PC-9 (cell line): ENCODE data around the gene BOLA2B. TPM values are rescaled to one million over a fixed set of nuclear protein-coding genes. Genes with fewer than 3 reads are reported as not detected.

Source experiments
- BruUV-seq: library from RNA; stranded (reverse); fragments of 400-500 nt; replicated peaks from 2 replicates; lab custom pipeline; 2021; lab: Mats Ljungman, UMichigan
- CTCF ChIA-PET: fragments of 300-600 bp; sonication (Branson Sonifier 250); formaldehyde crosslinking; loops from one replicate; lab custom pipeline; 2022; ENCODE audit warnings: antibody characterized with exemption; lab: Charles Lee
- POLR2A ChIA-PET: fragments of 300-600 bp; sonication (Branson Sonifier 250); formaldehyde crosslinking; loops from one replicate; lab custom pipeline; 2022; ENCODE audit warnings: antibody characterized with exemption; ENCODE audit not compliant: unreplicated experiment; lab: Charles Lee
- DNase-seq, 2 experiments: peaks; one replicate each; pipeline versions ENCODE4 v3.0.0 to v3.0.0-alpha.2; 2015 to 2022; ENCODE audit warnings: mixed read lengths in 1 of 2
- H2AFZ ChIP-seq: fragments of 200-600 bp; sonication (generic); 2 replicates; pipeline ENCODE4 v1.8.1; 2017; ENCODE audit warnings: antibody characterized with exemption
- H3F3A ChIP-seq: fragments of 200-600 bp; sonication (generic); 2 replicates; pipeline ENCODE4 v1.8.1; 2017; ENCODE audit warnings: antibody characterized with exemption, mild to moderate bottlenecking, low read depth; ENCODE audit not compliant: insufficient read depth
- H3K27ac ChIP-seq: fragments of 200-600 bp; sonication (generic); 2 replicates; pipeline ENCODE4 v1.6.1; 2016; ENCODE audit warnings: mixed run types
- H3K27me3 ChIP-seq: fragments of 200-600 bp; sonication (generic); 2 replicates; pipeline ENCODE4 v1.6.1; 2016; ENCODE audit warnings: low read depth, mixed run types; ENCODE audit not compliant: insufficient read depth
- H3K36me3 ChIP-seq: fragments of 200-600 bp; sonication (generic); 2 replicates; pipeline ENCODE4 v1.6.1; 2016; ENCODE audit warnings: low read depth, mixed run types
- H3K4me1 ChIP-seq: fragments of 200-600 bp; sonication (generic); replicated peaks from 2 replicates; pipeline ENCODE4 v1.6.1; 2016; ENCODE audit warnings: mixed run types; ENCODE audit not compliant: insufficient read depth
- H3K4me2 ChIP-seq: fragments of 200-600 bp; sonication (generic); 2 replicates; pipeline ENCODE4 v1.6.1; 2017; ENCODE audit warnings: mixed run types
- H3K4me3 ChIP-seq: fragments of 200-600 bp; sonication (generic); 2 replicates; pipeline ENCODE4 v1.6.1; 2016; ENCODE audit warnings: mixed run types
- H3K79me2 ChIP-seq: fragments of 200-600 bp; sonication (generic); 2 replicates; pipeline ENCODE4 v1.6.1; 2017; ENCODE audit warnings: low read depth, mixed run types
- H3K9me2 ChIP-seq: fragments of 200-600 bp; sonication (generic); 2 replicates; pipeline ENCODE4 v1.8.1; 2017; ENCODE audit warnings: mild to moderate bottlenecking; ENCODE audit not compliant: insufficient read depth
- H3K9me3 ChIP-seq: fragments of 200-600 bp; sonication (generic); 2 replicates; pipeline ENCODE4 v1.8.1; 2016; ENCODE audit warnings: low read depth; ENCODE audit not compliant: insufficient read depth
- H4K20me1 ChIP-seq: fragments of 200-600 bp; sonication (generic); 2 replicates; pipeline ENCODE4 v1.8.1; 2017; ENCODE audit not compliant: insufficient read depth
- EZH2 ChIP-seq: fragments of 200-600 bp; sonication (generic); IDR thresholded peaks from 2 replicates; pipeline ENCODE4 v1.8.0; 2017; ENCODE audit warnings: antibody characterized with exemption, low read depth
- intact Hi-C: fragments of 100-400 bp; cut with micrococcal nuclease; formaldehyde crosslinking; loops from one replicate; pipeline ENCODE4 v1.10.0; 2022; ENCODE audit not compliant: unreplicated experiment
- total RNA-seq: library from RNA; stranded (reverse); gene quantifications from 2 replicates; pipeline ENCODE4 v1.2.3, GENCODE V29; 2021
- TF ChIP-seq, protein P1 (sequence below): fragments of 200-600 bp; sonication (generic); conservative IDR thresholded peaks from 2 replicates; pipeline ENCODE4 v1.6.1; 2017; ENCODE audit warnings: mixed run types, antibody characterized with exemption, mild to moderate bottlenecking, moderate library complexity

Gene BOLA2B
- total RNA-seq, 1 experiment from 2014 or later = 258 TPM

DNA sequence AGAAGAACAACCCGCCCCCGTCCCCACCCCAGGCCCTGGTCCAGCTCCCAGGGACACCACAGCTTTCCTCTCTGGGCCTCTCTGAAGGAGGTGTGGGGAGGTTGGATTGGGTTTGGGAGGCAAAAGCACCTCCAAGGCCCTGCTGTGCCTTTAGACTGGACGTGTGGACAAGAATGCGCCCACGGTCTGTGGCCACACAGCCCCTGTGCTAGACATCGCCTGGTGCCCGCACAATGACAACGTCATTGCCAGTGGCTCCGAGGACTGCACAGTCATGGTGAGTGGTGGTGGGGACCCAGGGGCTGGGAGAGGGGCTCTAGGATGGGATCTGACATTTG lies 7.1 kb downstream of the BOLA2B start:
- peaks cover 24% of the 10 kb centered on the region; the same call in 1 of the 2 replicates for H3F3A ChIP-seq
- POLR2A ChIA-PET = no interaction called here
- no TSS peak for BruUV-seq
- intact Hi-C loops = no loop called here
- H2AFZ ChIP-seq = no peak overlapping the region
- no peak overlapping the region for H3K4me3 ChIP-seq
- no peaks in the 10 kb centered on the region for H4K20me1 ChIP-seq
- no peaks in the 10 kb centered on the region for H3K27me3 ChIP-seq
- peaks cover 8% of the 10 kb centered on the region for H3K4me1 ChIP-seq
- no peaks in the 10 kb centered on the region for H3K9me3 ChIP-seq
- no peaks in the 10 kb centered on the region for H3K9me2 ChIP-seq
- H3K36me3 ChIP-seq = no peaks in the 10 kb centered on the region
- TF ChIP-seq, protein P1, sequence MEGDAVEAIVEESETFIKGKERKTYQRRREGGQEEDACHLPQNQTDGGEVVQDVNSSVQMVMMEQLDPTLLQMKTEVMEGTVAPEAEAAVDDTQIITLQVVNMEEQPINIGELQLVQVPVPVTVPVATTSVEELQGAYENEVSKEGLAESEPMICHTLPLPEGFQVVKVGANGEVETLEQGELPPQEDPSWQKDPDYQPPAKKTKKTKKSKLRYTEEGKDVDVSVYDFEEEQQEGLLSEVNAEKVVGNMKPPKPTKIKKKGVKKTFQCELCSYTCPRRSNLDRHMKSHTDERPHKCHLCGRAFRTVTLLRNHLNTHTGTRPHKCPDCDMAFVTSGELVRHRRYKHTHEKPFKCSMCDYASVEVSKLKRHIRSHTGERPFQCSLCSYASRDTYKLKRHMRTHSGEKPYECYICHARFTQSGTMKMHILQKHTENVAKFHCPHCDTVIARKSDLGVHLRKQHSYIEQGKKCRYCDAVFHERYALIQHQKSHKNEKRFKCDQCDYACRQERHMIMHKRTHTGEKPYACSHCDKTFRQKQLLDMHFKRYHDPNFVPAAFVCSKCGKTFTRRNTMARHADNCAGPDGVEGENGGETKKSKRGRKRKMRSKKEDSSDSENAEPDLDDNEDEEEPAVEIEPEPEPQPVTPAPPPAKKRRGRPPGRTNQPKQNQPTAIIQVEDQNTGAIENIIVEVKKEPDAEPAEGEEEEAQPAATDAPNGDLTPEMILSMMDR = no peak
- TF ChIP-seq EZH2 = no peak
- CTCF ChIA-PET = interaction anchor here (0.6 kb wide), 1 partner anchor 508 kb away, joined by 11 read pairs; no protein-coding TSS in a partner anchor
- no peak overlapping the region for H3K4me2 ChIP-seq
- no peaks in the 10 kb centered on the region for H3K79me2 ChIP-seq
- H3K27ac ChIP-seq = no peak overlapping the region
- DNase-seq = no peak

DNA sequence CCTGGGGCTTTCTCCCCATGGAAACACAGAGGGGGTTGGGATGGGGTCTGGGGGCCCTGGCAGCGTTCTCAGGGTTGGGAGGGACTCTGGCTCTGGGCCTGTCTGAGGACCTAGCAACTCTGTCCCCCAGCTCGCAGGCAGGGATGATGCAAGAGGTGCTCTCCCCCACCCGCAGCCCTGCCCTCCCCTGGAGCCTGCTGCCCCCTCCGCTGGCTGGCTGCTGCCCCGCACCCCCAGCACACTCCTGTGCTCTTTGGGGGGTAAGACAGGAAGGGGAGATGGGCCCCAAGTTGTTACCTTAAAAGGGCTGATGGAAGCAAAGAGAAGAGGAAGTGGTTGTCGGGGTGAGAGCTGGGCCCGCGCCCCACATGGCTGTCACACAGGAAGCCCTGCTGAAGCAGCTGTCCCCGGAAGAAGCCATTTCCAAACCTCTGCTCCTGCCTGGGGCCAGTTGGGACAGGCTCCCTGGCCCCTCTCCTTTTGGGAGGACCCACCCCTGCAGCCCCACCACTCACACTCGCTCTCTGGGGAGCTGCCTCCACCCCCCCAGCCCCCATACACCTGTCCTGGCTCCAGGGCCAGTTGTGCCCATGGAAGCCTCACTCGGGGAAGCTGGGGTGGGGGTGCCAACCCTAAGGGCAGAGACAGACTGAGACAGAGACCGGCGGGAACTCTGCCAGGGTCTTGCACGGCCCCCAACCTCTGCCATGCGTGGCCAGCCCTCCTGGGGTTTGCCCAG lies 7.6 kb downstream of the BOLA2B start:
- Histone ChIP-seq H3K36me3 (no peaks in the 10 kb centered on the region), H3K4me1 (peaks cover 8% of the 10 kb centered on the region), H4K20me1 (no peaks in the 10 kb centered on the region), H2AFZ (no peak overlapping the region), H3K27ac (no peak overlapping the region), H3K9me3 (no peaks in the 10 kb centered on the region), H3K9me2 (no peaks in the 10 kb centered on the region), H3F3A (peaks cover 24% of the 10 kb centered on the region; the same call in 1 of the 2 replicates), H3K79me2 (no peaks in the 10 kb centered on the region), H3K27me3 (no peaks in the 10 kb centered on the region), H3K4me3 (no peak overlapping the region), H3K4me2 (no peak overlapping the region)
- CTCF ChIA-PET = interaction anchor here (0.6 kb wide), 1 partner anchor 509 kb away, joined by 11 read pairs; no protein-coding TSS in a partner anchor
- intact Hi-C loops = no loop called here
- no TSS peak for BruUV-seq
- TF ChIP-seq, protein P1 = no peak
- TF ChIP-seq EZH2 = no peak
- POLR2A ChIA-PET = no interaction called here
- DNase-seq = no peak

DNA sequence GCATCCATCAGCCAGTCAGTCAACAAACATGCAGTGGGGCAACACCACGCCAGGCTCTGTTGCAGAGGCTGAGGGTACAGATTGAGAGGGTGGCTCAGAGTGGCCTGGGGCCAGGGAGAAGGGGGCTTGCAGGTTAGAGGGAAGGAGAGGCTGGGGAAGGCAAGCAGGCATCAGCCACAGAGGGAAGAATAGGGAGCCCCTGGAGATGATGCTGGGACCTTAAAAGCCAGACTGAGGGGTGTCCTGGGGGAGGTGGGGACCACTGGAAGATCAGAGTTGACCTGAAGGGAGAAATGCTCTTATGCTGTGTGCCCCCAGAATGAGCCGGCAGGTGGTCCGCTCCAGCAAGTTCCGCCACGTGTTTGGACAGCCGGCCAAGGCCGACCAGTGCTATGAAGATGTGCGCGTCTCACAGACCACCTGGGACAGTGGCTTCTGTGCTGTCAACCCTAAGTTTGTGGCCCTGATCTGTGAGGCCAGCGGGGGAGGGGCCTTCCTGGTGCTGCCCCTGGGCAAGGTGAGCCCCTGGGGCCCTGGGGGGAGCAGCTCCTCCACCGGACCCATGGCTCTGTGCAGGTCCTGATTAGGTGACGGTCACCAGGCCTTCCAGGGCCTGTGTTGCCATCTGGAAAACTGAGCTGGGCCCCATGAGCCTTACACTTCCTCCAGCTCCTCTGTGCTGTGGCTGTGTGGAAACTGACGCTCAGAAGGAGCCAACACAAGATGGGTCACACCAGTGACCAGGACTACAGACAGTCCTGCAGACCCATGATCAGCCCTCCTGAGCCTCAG lies 8.4 kb downstream of the BOLA2B start:
- Histone ChIP-seq H3K9me3 (no peaks in the 10 kb centered on the region), H3F3A (peaks cover 24% of the 10 kb centered on the region; the same call in 1 of the 2 replicates), H3K4me1 (peaks cover 8% of the 10 kb centered on the region), H3K36me3 (no peaks in the 10 kb centered on the region), H4K20me1 (no peaks in the 10 kb centered on the region), H3K27ac (no peak overlapping the region), H3K4me2 (no peak overlapping the region), H3K9me2 (no peaks in the 10 kb centered on the region), H3K27me3 (no peaks in the 10 kb centered on the region), H3K79me2 (no peaks in the 10 kb centered on the region), H2AFZ (no peak overlapping the region), H3K4me3 (no peak overlapping the region)
- no peak for DNase-seq
- CTCF ChIA-PET = no interaction called here
- POLR2A ChIA-PET = no interaction called here
- intact Hi-C loops = no loop called here
- no peak for TF ChIP-seq EZH2
- TF ChIP-seq, protein P1 = no peak
- no TSS peak for BruUV-seq
